Osteoblast (primary cell): ENCODE data around the gene LPAR1. TPM values are rescaled to one million over a fixed set of nuclear protein-coding genes. Genes with fewer than 3 reads are reported as not detected.

Experiments used
- DNase-seq: peaks from one replicate; pipeline ENCODE4 v3.0.0; 2011; ENCODE audit warnings: low spot score, mixed read lengths; ENCODE audit not compliant: insufficient read length; ENCODE audit errors: missing footprints
- H2AFZ ChIP-seq: 2 replicates; pipeline ENCODE4 v1.6.0; 2011; ENCODE audit warnings: mild to moderate bottlenecking, low read length
- H3K27ac ChIP-seq: 2 replicates; pipeline ENCODE4 v1.5.1; 2011; ENCODE audit warnings: mild to moderate bottlenecking, low read depth, low read length, moderate library complexity
- H3K27me3 ChIP-seq: 2 replicates; pipeline ENCODE4 v1.6.0; 2012; ENCODE audit warnings: mild to moderate bottlenecking, control low read depth, inconsistent platforms, low read length, moderate library complexity; ENCODE audit not compliant: insufficient read depth
- H3K36me3 ChIP-seq: 2 replicates; pipeline ENCODE4 v1.5.1; 2011; ENCODE audit warnings: mild to moderate bottlenecking, low read length, control low read depth, moderate library complexity; ENCODE audit not compliant: insufficient read depth
- H3K4me1 ChIP-seq: 2 replicates; pipeline ENCODE4 v1.5.1; 2011; ENCODE audit warnings: mild to moderate bottlenecking, low read length, control low read depth, moderate library complexity; ENCODE audit not compliant: insufficient read depth
- H3K4me2 ChIP-seq: 2 replicates; pipeline ENCODE4 v1.6.0; 2011; ENCODE audit warnings: mild to moderate bottlenecking, low read length; ENCODE audit not compliant: insufficient read depth
- H3K4me3 ChIP-seq: fragments of 200-600 bp; sonication (generic); 3 replicates; pipeline ENCODE4 v1.5.1; 2012; ENCODE audit warnings: mild to moderate bottlenecking, low read length, inconsistent platforms; ENCODE audit not compliant: insufficient read depth
- H3K79me2 ChIP-seq: 2 replicates; pipeline ENCODE4 v1.6.0; 2012; ENCODE audit warnings: mild to moderate bottlenecking, low read length, control low read depth, inconsistent platforms; ENCODE audit not compliant: insufficient read depth
- H3K9me3 ChIP-seq: 2 replicates; pipeline ENCODE4 v1.5.1; 2011; ENCODE audit warnings: low read depth, low read length, control low read depth
- H4K20me1 ChIP-seq: 2 replicates; pipeline ENCODE4 v1.6.0; 2012; ENCODE audit warnings: mild to moderate bottlenecking, low read length, control low read depth; ENCODE audit not compliant: insufficient read depth
- CTCF ChIP-seq: IDR thresholded peaks from 2 replicates; pipeline ENCODE4 v1.5.1; 2011; ENCODE audit warnings: mild to moderate bottlenecking, low read depth, low read length, moderate library complexity; ENCODE audit errors: extremely low read depth
- total RNA-seq: library from RNA; depleted of rRNA; stranded (reverse); fragments of >200 nt; gene quantifications from 2 replicates; pipeline ENCODE4 v1.2.3, GENCODE V29; 2012

The LPAR1 gene
- total RNA-seq, 1 donor: 151 TPM

GRCh38 chr9:110958847-110959246 is 79.4 kb downstream of the LPAR1 start:
- H3K9me3 ChIP-seq: no peaks in the 10 kb centered on the region
- H4K20me1 ChIP-seq: peaks cover 2% of the 10 kb centered on the region
- H3K27ac ChIP-seq: no peak overlapping the region
- H3K4me2 ChIP-seq: no peak overlapping the region
- peaks cover 20% of the 10 kb centered on the region for H3K36me3 ChIP-seq
- H3K4me1 ChIP-seq: no peaks in the 10 kb centered on the region
- no peaks in the 10 kb centered on the region for H3K27me3 ChIP-seq
- H3K79me2 ChIP-seq: peaks cover 90% of the 10 kb centered on the region
- H2AFZ ChIP-seq: no peak overlapping the region
- TF ChIP-seq CTCF: no peak
- DNase-seq: no peak
- no peak overlapping the region for H3K4me3 ChIP-seq

- Histone ChIP-seq H3K4me3 (no peak overlapping the region), H3K9me3 (no peaks in the 10 kb centered on the region), H3K4me2 (no peak overlapping the region), H3K4me1 (peaks cover 29% of the 10 kb centered on the region), H3K27me3 (no peaks in the 10 kb centered on the region), H3K79me2 (peaks cover 92% of the 10 kb centered on the region), H3K36me3 (peaks cover 10% of the 10 kb centered on the region), H2AFZ (no peak overlapping the region), H4K20me1 (peaks cover 2% of the 10 kb centered on the region), H3K27ac (no peak overlapping the region)
- DNase-seq: no peak
- TF ChIP-seq CTCF: no peak
Observed at GRCh38 chr9:110954822-110955291, 83.4 kb downstream of the LPAR1 start.

GRCh38 chr9:110952540-110952859 is 85.8 kb downstream of the LPAR1 start:
- H3K27ac ChIP-seq: no peak overlapping the region
- DNase-seq: no peak

More at GRCh38 chr9:110952540-110952859, 85.8 kb downstream of the LPAR1 start:
- Histone ChIP-seq H3K9me3 (no peaks in the 10 kb centered on the region), H3K27me3 (no peaks in the 10 kb centered on the region), H3K79me2 (peaks cover 93% of the 10 kb centered on the region), H3K4me1 (peaks cover 37% of the 10 kb centered on the region), H2AFZ (no peak overlapping the region), H3K4me2 (no peak overlapping the region), H3K36me3 (no peaks in the 10 kb centered on the region), H4K20me1 (no peaks in the 10 kb centered on the region), H3K4me3 (no peak overlapping the region)
- TF ChIP-seq CTCF: no peak
